HFF-Myc (cell line): Measurements from ENCODE around the gene CDK6.

Source experiments
- DNase-seq: peaks from one replicate; pipeline ENCODE4 v3.0.0-alpha.2; 2011; ENCODE audit warnings: low read depth; ENCODE audit errors: extremely low read depth
- H3K4me3 ChIP-seq: replicated peaks from 2 replicates; pipeline ENCODE4 v1.5.1; 2011; ENCODE audit warnings: low read depth, mild to moderate bottlenecking, control low read depth, low read length
- TF ChIP-seq, protein P1 (sequence below): IDR thresholded peaks from 2 replicates; pipeline ENCODE4 v1.5.1; 2012; ENCODE audit warnings: mild to moderate bottlenecking, low read depth, low read length, control low read depth; ENCODE audit errors: missing control alignments

Gene CDK6

GRCh38 chr7:92754919-92755581 is 81.3 kb downstream of the CDK6 start:
- no peak for DNase-seq
- TF ChIP-seq, protein P1, sequence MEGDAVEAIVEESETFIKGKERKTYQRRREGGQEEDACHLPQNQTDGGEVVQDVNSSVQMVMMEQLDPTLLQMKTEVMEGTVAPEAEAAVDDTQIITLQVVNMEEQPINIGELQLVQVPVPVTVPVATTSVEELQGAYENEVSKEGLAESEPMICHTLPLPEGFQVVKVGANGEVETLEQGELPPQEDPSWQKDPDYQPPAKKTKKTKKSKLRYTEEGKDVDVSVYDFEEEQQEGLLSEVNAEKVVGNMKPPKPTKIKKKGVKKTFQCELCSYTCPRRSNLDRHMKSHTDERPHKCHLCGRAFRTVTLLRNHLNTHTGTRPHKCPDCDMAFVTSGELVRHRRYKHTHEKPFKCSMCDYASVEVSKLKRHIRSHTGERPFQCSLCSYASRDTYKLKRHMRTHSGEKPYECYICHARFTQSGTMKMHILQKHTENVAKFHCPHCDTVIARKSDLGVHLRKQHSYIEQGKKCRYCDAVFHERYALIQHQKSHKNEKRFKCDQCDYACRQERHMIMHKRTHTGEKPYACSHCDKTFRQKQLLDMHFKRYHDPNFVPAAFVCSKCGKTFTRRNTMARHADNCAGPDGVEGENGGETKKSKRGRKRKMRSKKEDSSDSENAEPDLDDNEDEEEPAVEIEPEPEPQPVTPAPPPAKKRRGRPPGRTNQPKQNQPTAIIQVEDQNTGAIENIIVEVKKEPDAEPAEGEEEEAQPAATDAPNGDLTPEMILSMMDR: no peak
- no peak overlapping the region for H3K4me3 ChIP-seq

- TF ChIP-seq, protein P1: no peak
- no peak overlapping the region for H3K4me3 ChIP-seq
- no peak for DNase-seq
Observed at GRCh38 chr7:92753614-92754013, 82.8 kb downstream of the CDK6 start.

GRCh38 chr7:92751902-92752901 is 84.2 kb downstream of the CDK6 start:
- TF ChIP-seq, protein P1: no peak
- no peak for DNase-seq
- no peak overlapping the region for H3K4me3 ChIP-seq

DNA sequence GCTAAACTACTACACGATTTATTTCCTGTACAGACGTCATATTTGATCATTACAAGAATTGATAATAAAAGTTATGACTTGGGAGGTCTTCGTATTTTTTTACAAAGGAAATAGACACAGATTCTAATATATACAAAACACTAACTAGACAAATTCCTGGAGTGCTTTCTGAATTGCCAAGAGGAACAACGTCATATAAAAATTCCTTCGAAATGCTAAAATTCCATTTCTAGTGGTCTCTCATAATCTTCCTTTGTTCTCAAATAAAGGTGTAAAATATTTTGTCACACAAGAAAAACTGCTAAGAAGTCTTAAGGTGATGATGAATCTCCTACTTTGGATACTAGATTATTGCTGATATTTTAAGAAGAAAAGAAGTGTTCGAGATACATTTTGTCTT is 85.4 kb downstream of the CDK6 start:
- DNase-seq: no peak
- H3K4me3 ChIP-seq: no peak overlapping the region
- TF ChIP-seq, protein P1: no peak

DNA sequence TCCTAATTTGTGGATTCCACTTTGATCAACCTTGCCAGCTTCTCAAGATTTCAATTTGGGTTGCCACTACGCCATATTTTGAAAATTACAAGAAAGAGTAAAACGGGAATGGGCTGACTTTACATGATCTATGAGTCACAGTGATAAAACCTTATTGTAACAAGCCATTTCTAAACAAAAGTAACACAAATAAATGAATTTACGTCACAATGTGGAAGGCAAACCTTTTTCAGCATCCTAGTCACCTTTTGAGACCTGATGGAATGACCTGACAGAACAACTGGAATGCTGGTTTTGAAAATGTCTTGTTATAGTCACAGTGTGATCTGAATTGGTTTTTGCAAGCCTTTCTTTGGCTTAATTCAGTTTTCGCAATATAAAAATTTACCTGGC is 85.9 kb downstream of the CDK6 start:
- no peak overlapping the region for H3K4me3 ChIP-seq
- no peak for DNase-seq
- TF ChIP-seq, protein P1: no peak

DNA sequence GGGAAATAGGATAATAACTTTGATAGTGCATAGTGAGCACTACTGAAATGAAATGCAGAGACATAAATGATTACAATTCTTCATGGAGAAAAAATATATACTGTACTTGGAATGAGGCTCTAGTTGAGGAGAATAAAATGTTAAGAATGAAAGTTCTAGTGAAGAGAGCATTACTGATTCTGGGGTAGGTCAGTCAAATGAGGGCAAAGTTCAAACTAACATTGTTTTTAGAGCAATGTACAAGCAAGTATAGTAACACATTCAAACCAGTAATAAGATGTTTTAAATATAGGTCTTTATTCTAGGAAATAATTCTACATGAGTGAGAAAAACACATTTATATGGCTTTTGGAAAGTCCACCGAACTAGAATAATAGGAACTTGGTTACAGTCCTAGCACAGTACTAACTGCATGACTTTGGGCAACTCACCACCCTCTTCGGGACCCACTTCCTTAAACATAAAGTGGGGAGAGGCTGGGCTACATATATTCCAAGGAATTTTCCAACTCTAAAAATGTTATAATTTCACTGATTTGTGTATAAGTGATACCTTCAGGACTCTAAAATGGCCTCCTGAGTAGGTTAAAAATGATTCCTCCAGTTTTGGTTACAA is 86.4 kb downstream of the CDK6 start:
- no peak overlapping the region for H3K4me3 ChIP-seq
- TF ChIP-seq, protein P1: no peak
- DNase-seq: no peak
